Stomach (tissue), 4 donors: ENCODE data around the gene ITPKB.

Experiments
- POLR2A ChIP-seq, 4 donors: fragments of 450-650 bp; IDR thresholded peaks; one replicate each; pipeline ENCODE4 v1.6.1; 2016; ENCODE audit warnings: antibody characterized with exemption in 4 of 4, control low read depth in 2 of 4, mild to moderate bottlenecking in 1 of 4, moderate library complexity in 1 of 4
- POLR2AphosphoS5 ChIP-seq, 3 donors: sonication (generic); formaldehyde crosslinking; IDR thresholded peaks; one replicate each; pipeline ENCODE4 v1.6.1; 2016; ENCODE audit warnings: antibody characterized with exemption in 3 of 3
- TF ChIP-seq, protein P1 (sequence below), 7 experiments: fragments of 450-650 bp in 4 of 7; fragments of 200-600 bp in 3 of 7; sonication (generic) in 3 of 7; IDR thresholded peaks; one replicate each; pipeline ENCODE4 v1.5.1; 2016 to 2019; ENCODE audit warnings: antibody characterized with exemption in 7 of 7, control low read depth in 2 of 7, mild to moderate bottlenecking in 1 of 7

DNA sequence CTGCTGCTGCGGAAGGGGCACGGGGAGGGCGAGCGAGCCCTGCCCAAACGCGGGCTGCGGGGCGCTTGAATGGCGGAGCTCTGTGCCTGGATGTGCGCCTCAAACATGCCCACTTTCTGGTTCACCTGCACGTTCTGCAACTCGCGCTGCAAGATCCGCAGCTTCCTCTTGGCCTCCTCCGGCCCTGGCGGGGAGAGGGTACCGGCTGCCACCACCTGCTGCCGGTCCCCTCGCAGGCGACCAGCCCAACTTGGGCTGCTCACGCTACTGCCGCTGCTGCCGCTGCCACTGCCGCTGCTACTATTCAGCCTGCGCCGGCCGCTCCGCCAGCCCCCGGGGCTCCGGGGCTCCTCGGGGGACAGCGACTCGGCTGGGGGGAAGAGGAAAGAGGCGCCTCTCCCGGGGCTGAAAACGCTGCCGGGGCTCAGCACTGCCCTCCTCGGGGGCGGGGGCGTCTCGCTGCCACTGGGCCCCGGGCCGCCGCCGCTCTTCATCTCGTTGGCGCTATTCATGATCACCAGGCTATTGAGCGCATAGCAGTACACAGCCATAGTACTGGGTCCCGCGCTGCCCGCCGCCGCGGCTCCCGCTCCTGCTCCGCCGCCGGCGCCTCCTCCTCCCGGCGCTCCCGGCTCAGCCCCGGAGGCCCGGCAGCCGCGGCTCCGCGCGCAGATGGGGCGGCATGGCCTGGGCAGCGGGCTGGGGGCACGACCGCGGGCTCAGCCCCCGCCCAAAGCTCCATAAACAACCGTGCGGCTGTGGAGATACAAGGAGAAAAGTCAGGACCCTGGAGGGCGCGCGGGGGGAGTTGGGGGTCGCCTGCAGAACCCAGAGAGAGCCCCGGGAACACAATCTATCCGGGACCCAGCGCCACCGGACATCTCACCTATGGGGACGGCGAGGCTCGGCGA is 1.9 kb downstream of the ITPKB start:
- TF ChIP-seq, protein P1, sequence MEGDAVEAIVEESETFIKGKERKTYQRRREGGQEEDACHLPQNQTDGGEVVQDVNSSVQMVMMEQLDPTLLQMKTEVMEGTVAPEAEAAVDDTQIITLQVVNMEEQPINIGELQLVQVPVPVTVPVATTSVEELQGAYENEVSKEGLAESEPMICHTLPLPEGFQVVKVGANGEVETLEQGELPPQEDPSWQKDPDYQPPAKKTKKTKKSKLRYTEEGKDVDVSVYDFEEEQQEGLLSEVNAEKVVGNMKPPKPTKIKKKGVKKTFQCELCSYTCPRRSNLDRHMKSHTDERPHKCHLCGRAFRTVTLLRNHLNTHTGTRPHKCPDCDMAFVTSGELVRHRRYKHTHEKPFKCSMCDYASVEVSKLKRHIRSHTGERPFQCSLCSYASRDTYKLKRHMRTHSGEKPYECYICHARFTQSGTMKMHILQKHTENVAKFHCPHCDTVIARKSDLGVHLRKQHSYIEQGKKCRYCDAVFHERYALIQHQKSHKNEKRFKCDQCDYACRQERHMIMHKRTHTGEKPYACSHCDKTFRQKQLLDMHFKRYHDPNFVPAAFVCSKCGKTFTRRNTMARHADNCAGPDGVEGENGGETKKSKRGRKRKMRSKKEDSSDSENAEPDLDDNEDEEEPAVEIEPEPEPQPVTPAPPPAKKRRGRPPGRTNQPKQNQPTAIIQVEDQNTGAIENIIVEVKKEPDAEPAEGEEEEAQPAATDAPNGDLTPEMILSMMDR (IDR thresholded peaks at IDR 0.05) = peak in 1 of 7 experiments; percentile 6
- TF ChIP-seq POLR2AphosphoS5 (IDR thresholded peaks at IDR 0.05) (no peak), POLR2A (IDR thresholded peaks at IDR 0.05) (no peak)
